Adipocyte (in vitro differentiated cells): ENCODE measurements around the gene COPE.

Source experiments
- DNase-seq: peaks from one replicate; pipeline ENCODE4 v3.0.0-alpha.2; 2015; ENCODE audit warnings: low read depth
- H3K27me3 ChIP-seq: replicated peaks from 2 replicates; pipeline ENCODE4 v1.7.0; 2013; ENCODE audit warnings: mild to moderate bottlenecking, low read length, moderate library complexity; ENCODE audit not compliant: control insufficient read depth, insufficient read depth
- H3K36me3 ChIP-seq: 2 replicates; pipeline ENCODE4 v1.7.0; 2013; ENCODE audit warnings: low read length, mild to moderate bottlenecking, moderate library complexity; ENCODE audit not compliant: control insufficient read depth, insufficient read depth, severe bottlenecking
- H3K4me1 ChIP-seq: 2 replicates; pipeline ENCODE4 v1.7.0; 2013; ENCODE audit warnings: mild to moderate bottlenecking, low read length, moderate library complexity; ENCODE audit not compliant: control insufficient read depth, insufficient read depth
- H3K4me3 ChIP-seq: 2 replicates; pipeline ENCODE4 v1.7.0; 2013; ENCODE audit warnings: mild to moderate bottlenecking, low read length, moderate library complexity
- H3K9ac ChIP-seq: 2 replicates; pipeline ENCODE4 v1.7.0; 2013; ENCODE audit warnings: mild to moderate bottlenecking, low read length, moderate library complexity
- H3K9me3 ChIP-seq: 2 replicates; pipeline ENCODE4 v1.7.0; 2013; ENCODE audit warnings: mild to moderate bottlenecking, low read length, moderate library complexity; ENCODE audit not compliant: control insufficient read depth

The COPE gene

DNA sequence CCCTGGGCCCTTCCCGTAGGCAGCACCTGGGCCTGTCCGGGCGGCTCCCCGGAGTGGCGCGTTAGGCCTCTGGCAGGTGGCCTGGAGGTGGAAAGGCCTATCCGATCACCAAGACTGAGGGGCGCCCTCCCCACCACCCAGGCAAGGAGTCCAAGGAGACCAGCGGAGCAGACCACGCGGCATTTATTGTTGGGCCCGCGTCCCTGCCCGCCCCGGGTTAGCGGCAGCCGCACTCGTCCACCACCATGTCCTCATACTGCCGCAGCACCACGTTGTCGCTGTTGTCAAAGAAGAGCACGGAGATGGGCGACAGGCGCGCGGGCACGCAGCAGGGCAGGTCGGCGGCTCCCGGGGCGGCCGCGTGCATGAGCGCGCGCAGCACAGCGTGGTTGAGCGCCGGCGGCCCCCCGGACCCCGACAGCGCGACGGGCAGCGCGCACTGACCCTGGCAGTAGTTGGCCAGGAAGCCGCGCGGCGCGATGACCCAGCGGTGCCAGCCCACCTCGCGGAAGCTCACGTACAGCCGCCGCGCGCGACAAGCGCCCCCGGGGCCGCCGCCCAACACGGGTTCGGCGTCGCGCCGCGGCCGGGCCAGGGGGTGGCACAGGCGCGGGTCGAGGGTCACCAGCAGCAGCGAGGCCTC, 50.7 kb downstream of the COPE start:
- Histone ChIP-seq H3K9me3 (no peaks in the 10 kb centered on the region), H3K27me3 (no peaks in the 10 kb centered on the region), H3K9ac (no peak overlapping the region), H3K4me3 (no peak overlapping the region), H3K4me1 (no peaks in the 10 kb centered on the region), H3K36me3 (peaks cover 48% of the 10 kb centered on the region)
- no peak for DNase-seq

DNA sequence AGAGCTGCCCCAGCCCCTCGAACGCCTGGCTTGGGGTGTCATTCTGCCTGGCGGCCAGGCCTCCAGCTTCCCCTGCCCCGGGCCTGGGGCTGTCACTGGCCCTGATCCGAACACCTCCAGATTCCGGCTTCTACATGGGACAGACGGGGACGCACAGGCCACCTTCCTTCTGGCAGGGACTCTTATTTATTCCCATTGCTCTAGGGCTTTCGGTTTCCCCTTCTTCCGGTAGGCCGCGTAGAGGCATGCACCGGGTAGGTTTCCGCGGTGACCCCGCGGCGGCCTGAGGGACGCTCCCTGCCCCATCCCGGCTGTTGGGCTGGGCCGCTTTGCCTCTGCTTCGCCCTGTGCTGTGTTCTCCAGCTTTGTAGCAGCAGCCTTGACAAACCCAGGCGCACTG, 51.4 kb downstream of the COPE start:
- peaks cover 55% of the 10 kb centered on the region for H3K36me3 ChIP-seq
- H3K27me3 ChIP-seq: no peaks in the 10 kb centered on the region
- H3K4me1 ChIP-seq: no peaks in the 10 kb centered on the region
- no peak for DNase-seq
- no peak overlapping the region for H3K4me3 ChIP-seq
- no peaks in the 10 kb centered on the region for H3K9me3 ChIP-seq
- no peak overlapping the region for H3K9ac ChIP-seq

DNA sequence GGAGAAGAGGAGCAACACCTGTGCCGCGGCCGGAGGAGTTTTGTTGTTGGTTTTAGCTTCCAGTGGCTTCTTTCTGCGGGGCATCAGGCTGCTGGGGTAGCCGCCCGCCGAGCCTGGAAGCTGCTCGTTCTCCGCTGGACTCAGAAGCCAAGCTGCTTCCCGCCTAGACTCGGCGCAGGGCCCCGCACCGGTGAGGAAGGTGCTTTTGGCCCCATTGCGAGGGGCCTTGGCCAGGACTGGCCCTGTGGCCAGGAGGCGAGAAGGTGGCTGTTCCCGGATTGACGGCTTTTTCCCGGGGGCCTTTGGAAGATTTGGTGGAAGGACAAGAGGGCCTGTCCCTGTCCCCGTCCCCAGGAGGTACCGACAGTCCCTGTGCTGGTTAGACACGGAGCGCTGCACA, 52.0 kb downstream of the COPE start:
- DNase-seq: no peak
- no peaks in the 10 kb centered on the region for H3K9me3 ChIP-seq
- H3K4me3 ChIP-seq: no peak overlapping the region
- no peak overlapping the region for H3K9ac ChIP-seq
- no peaks in the 10 kb centered on the region for H3K27me3 ChIP-seq
- no peaks in the 10 kb centered on the region for H3K4me1 ChIP-seq
- peaks cover 61% of the 10 kb centered on the region for H3K36me3 ChIP-seq

GRCh38 chr19:18866800-18867123, 52.4 kb downstream of the COPE start:
- Histone ChIP-seq H3K9ac (no peak overlapping the region), H3K4me3 (no peak overlapping the region), H3K9me3 (no peaks in the 10 kb centered on the region), H3K27me3 (no peaks in the 10 kb centered on the region), H3K4me1 (no peaks in the 10 kb centered on the region), H3K36me3 (peaks cover 65% of the 10 kb centered on the region)
- DNase-seq: no peak

DNA sequence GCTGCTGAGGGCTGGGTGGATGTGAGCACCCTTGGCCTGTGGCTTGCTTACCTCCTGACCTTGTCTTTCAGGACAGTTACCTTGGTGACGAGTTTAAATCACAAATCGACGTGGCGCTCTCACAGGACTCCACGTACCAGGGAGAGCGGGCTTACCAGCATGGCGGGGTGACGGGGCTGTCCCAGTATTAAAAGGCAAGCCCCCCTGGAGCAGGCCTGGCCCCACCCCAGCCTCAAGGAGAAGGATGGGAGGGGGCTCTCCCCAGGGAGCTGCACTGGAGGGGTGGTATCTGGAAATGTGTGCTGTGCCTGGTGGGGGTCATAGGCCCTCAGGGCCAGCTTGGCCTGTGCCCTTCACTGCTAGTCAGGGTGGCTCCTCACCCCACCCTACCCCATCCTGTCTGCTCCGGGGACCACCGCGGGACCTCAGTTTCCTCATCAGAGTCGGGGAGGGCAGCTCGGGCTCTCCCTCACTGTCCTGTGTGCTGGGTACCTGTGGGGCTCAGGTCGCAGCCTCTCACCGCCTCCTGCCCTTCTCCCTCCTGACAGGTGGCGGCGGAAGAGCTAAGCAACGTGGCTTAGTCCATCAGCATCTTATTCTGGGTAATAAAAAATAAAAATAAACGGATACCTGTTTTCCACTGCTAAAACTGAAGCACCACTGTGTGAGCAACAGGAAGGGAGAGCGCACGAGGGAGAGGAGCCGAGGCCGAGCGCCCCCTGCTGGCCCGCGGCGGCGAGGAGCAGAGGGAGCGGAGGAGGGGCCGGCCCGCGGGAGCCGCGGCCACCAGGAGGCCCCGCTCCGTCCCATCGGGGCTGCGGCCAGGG, 53.0 kb downstream of the COPE start:
- Histone ChIP-seq H3K9me3 (no peaks in the 10 kb centered on the region), H3K4me1 (no peaks in the 10 kb centered on the region), H3K9ac (no peak overlapping the region), H3K36me3 (peaks cover 71% of the 10 kb centered on the region), H3K4me3 (no peak overlapping the region), H3K27me3 (no peaks in the 10 kb centered on the region)
- DNase-seq: peak; percentile 86

- H3K4me1 ChIP-seq: no peaks in the 10 kb centered on the region
- no peak overlapping the region for H3K9ac ChIP-seq
- no peak for DNase-seq
- H3K4me3 ChIP-seq: no peak overlapping the region
- no peaks in the 10 kb centered on the region for H3K27me3 ChIP-seq
- peaks cover 79% of the 10 kb centered on the region for H3K36me3 ChIP-seq
- no peaks in the 10 kb centered on the region for H3K9me3 ChIP-seq
These were observed 53.8 kb downstream of the COPE start for GRCh38 chr19:18865106-18865972.

DNA sequence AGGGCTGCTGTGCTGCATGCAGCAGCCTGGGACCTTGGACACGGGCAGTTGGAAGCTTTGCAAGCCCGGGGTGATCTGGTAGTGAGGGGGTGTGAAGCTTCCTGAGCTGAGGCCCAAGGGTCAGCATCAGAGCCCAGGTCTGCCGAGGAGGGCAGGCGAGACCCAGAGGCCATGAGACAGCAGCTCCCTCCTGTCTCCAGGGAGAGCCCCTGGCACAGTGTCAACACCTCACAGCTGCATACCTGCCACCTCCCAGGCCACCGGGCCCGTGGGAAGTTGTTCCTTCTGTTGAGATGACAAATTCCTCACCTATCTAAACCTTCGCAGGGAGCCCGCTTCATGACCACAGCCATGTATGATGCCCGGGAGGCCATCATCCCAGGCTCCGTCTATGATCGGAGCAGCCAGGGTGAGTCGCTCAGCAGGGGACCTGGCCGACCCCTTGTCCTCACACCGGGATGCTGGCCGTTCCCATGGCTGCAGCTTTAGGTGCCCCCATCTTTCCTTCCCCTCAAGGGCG, 55.3 kb downstream of the COPE start:
- no peak overlapping the region for H3K9ac ChIP-seq
- H3K4me3 ChIP-seq: no peak overlapping the region
- H3K9me3 ChIP-seq: no peaks in the 10 kb centered on the region
- DNase-seq: no peak
- H3K4me1 ChIP-seq: no peaks in the 10 kb centered on the region
- H3K36me3 ChIP-seq: peaks cover 94% of the 10 kb centered on the region
- H3K27me3 ChIP-seq: no peaks in the 10 kb centered on the region

- no peak overlapping the region for H3K4me3 ChIP-seq
- no peaks in the 10 kb centered on the region for H3K9me3 ChIP-seq
- H3K36me3 ChIP-seq: peaks cover 98% of the 10 kb centered on the region
- no peak for DNase-seq
- H3K27me3 ChIP-seq: no peaks in the 10 kb centered on the region
- H3K4me1 ChIP-seq: no peaks in the 10 kb centered on the region
- H3K9ac ChIP-seq: no peak overlapping the region
These were observed 56.0 kb downstream of the COPE start for GRCh38 chr19:18862976-18863842.

GRCh38 chr19:18861917-18862316, 57.3 kb downstream of the COPE start:
- no peaks in the 10 kb centered on the region for H3K27me3 ChIP-seq
- H3K36me3 ChIP-seq: peaks cover 98% of the 10 kb centered on the region

DNA sequence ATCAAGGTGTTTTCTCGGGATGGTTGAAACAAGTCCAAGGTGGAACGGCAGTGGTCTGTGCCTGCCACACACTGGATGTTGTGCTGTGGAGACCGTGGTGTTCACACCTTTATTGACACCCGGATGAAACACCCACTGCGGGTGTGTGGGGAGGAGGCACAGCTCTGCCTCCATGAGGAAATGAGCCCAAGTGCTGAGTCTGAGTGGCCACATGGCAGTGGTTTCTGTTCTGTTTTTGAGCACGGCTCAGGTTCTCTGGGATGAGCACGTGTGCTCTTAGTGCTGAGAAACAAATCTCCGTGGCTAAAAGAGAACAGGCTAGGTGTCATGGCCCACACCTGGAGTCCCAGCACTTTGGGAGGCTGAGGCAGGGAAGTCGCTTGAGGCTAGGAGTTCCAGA, 58.0 kb downstream of the COPE start:
- peaks cover 2% of the 10 kb centered on the region for H3K4me1 ChIP-seq
- H3K36me3 ChIP-seq: peaks cover 98% of the 10 kb centered on the region
- H3K9ac ChIP-seq: no peak overlapping the region
- H3K27me3 ChIP-seq: no peaks in the 10 kb centered on the region
- no peak overlapping the region for H3K4me3 ChIP-seq
- H3K9me3 ChIP-seq: no peaks in the 10 kb centered on the region
- no peak for DNase-seq

More at GRCh38 chr19:18861917-18862316, 57.3 kb downstream of the COPE start:
- no peak for DNase-seq
- Histone ChIP-seq H3K4me3 (no peak overlapping the region), H3K9ac (no peak overlapping the region), H3K9me3 (no peaks in the 10 kb centered on the region), H3K4me1 (no peaks in the 10 kb centered on the region)
